HepG2 (cell line): ENCODE results near the gene CSF3R.

Experiments used
- MAX ChIP-seq: IDR thresholded peaks from 2 replicates; pipeline ENCODE4 v1.6.1; 2012; ENCODE audit warnings: inconsistent platforms
- TF ChIP-seq, protein P1 (sequence below): sonication (generic); IDR thresholded peaks from 2 replicates; pipeline ENCODE4 v1.6.1; 2016; ENCODE audit warnings: low read depth, borderline replicate concordance

DNA sequence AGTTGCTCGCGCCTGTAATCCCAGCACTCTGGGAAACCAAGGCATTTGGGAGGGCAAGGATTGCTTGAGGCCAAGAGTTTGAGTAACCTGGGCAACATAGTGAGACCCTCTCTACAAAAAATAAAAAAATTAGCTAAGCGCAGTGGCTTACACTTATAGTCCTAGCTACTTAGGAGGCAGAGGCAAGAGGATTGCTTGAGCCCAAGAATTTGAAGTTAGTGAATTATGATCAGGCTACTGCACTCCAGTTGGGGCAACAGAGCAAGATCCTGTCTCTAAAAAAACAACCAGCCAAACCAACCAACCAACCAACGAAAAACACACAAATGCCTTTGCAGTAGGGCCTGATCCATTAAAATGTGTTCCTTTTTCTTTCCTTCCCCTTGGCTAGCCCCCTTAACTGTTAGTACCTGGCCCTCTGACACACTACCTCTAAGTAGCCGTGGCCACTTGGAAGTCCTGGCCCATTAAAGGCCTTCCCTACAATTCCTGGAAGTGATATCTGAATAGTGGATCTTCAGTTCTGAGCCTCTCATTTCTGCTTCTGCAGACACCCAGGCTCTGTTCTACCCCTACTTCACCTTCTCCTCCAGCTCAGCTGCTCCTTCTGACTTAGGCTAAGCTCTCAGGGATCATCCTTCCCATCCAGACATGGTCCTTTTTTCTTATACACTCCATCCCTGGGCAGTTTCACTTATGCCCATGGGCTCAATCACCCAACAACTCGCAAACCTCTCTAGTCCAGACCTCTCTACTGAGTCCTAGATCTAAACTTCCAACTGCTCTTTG, 28.9 kb downstream of the CSF3R start:
- TF ChIP-seq MAX: no peak
- TF ChIP-seq, protein P1, sequence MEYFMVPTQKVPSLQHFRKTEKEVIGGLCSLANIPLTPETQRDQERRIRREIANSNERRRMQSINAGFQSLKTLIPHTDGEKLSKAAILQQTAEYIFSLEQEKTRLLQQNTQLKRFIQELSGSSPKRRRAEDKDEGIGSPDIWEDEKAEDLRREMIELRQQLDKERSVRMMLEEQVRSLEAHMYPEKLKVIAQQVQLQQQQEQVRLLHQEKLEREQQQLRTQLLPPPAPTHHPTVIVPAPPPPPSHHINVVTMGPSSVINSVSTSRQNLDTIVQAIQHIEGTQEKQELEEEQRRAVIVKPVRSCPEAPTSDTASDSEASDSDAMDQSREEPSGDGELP: no peak
